Endothelial cell of hepatic sinusoid (primary cell): ENCODE measurements around the gene TRMT11.

Experiments
- in situ Hi-C: cut with HindIII; loops from 2 replicates; pipeline ENCODE4 v1.10.0; 2017; ENCODE audit warnings: low sequenced_read_pairs

Gene TRMT11

DNA sequence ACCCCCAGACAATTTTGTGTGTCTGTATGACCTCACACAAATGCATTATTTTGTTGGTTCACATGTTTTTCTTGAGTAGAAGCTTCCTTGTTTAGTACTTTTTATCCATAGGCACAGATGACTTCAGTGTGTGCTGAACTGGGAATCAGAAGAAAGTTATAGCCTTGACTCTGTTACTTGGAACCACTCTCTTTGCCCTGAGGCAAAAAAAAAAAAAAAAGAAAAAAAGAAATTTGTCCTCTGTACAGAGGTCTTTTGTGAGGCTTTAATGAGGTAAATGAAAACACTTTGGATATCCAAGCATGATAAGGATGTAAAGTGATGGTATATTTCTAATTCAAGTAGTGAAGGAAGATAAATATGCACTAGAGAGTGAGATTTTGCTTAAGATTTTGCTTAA lies 51.9 kb downstream of the TRMT11 start:
- in situ Hi-C loops, result no loop called here

DNA sequence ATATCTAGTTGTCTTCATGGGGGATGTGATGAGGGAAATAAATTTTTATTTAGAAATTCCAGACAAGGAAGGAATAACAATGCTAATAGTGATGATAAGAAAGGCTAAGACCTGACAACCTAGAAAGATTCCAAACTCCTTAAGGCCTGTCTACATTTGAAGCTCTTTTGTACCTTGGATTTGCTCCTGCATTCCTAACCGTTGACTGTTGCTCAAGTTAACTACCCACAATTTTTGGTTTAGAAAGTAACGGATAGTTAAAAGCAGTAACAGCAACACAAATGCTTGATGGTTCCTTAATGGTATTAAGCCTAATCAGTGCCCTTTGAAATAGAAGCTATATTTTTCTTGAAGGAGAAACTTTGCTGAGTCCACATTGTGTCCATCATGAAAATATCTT lies 52.9 kb downstream of the TRMT11 start:
- in situ Hi-C loops, result no loop called here

DNA sequence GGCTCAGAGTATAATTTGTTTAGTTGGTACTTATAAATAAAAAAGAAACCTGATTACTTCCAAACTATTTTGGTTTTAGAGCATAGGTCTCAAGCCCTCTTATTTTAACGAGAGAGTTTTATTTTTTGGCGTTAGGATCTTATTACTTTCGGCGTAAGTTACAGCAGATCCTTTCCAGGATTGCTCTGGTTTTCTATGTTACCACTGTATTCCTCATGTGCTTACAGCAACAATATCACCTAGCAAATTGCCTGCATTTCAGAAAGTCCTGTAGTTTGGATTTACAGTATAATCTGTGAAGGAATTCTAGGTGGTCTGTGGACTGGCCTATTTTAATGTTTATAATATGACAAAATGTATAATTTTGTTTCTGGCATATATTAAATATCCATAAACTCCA lies 54.1 kb downstream of the TRMT11 start:
- in situ Hi-C loops, result no loop called here

DNA sequence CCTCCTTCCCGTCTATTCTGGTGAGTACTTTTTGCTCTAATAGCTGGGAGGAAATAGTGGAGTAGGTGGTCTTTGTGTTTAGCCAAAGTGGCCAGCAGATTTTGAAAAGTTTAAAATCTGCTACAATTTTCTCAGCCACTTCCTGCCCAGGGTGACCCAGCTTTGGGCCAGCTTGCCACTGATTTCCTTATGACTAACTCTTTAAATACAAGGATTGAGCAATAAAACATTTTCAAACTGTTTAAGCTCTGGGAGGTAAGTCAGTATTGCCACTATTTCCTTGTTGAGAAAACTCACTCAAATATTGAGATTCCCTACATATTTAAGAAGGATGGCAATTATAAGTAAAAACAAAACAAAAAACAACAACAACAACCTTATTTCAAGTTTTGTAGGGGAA lies 54.5 kb downstream of the TRMT11 start:
- in situ Hi-C loops, result no loop called here

DNA sequence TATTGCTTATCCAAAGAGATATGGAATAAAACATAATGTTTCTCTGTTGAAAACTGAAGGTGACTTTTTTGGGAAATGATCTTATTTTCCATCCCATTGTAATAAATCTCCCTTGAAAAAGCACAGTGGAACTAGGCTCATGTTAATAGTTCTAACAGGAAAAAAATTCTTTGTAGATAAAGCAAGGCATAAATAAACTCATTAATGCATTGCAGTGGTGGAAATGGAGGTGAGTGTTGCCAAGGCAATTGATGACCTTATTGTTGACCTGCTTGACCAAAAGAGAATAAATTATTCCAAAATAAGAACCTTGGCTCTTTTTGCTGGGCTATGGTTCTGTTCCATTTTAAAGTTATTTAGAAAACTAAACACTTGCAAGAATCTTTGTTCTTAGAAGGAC lies 55.2 kb downstream of the TRMT11 start:
- in situ Hi-C loops, result no loop called here

DNA sequence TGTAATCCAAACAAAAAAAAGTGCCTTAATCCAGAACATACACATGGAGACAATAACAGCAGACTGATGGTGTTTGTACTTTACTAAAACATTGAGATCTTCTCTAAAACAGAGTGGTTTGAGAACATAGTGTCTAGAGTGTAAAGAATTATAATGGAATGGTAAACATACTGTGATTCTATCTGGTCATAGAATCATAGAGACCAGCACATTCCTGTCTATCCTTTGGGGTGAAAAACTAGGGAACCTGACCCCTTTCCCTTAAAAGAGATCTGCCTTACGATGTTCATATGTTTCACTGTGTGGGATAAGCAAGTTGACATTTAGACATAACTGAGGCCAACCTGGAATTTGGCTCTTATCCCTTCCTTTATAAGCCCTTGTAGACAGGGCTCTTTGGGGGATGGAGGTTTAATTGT lies 55.7 kb downstream of the TRMT11 start:
- in situ Hi-C loops, result no loop called here

DNA sequence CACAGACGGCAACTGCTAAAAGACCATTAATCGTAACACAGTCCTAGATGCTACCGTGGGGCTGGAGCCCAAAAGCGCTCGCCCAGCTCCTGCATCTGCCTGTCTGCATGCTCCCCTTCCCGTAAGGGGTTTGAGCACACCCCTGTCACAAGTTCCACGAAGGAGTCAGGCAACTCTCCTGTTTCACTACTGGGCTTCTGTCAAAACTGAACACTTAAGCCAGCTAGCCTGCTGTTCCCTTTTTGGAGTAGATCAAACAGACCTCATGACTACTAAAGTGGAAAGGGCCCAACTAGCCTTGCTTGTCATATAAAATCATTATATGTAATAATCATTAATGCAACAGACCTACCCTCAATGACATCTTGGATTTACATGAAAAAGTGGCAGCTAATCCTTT lies 61.3 kb downstream of the TRMT11 start:
- in situ Hi-C loops, result no loop called here

DNA sequence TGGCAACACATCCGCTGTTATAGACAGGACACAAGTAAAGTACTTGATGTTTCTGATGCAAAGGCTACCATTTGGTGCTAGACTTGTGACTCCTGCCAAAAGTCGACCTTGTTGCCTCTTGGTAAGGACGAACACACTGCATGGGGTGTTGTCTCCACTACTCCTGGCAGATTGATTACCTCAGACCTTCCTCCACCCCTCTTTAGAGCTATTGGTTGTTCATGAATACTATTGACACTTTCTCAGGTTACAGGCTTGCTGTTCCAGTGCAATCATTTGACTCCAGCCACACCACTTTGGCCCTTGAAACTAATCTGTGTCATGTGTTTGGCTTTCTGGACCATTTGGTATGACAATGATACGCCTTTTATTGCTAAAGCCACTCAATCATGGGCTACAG lies 62.3 kb downstream of the TRMT11 start:
- in situ Hi-C loops, result no loop called here

DNA sequence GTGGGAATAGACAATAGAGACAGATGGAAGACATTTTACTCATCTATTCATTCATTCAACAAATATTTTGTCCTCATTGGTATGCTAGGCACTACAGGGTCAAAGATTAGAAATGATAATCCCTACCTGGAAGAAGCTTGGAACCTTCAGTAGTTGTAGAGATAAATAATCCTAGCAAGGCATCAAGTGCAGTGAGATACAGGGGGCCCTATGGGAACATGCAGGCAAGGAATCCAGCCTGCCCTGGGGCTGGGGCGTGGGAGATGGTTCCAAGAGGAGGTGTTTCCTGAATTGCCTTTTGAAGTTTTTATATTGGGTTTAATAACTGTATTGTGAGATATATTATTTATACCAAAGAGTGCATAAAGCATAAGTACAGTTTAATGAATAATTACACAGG lies 64.5 kb downstream of the TRMT11 start:
- in situ Hi-C loops, result no loop called here

DNA sequence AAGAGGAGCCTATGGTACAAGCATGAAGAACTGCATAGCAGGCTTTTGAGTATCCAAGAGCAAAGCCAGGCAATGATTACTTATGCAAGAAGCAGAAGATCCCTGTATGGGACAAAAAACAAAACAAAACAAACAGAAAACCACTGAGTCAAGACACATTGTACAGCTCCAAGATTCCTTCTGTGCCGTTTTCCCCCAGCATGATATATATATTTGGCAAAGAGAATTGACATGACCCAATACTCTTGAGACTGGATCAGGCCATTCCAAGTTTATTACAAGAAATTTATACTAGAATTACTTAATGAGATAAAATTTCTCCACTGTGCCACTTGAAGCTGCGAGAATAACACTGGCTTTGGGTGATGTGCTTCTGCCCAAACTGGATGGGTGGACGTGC lies 65.5 kb downstream of the TRMT11 start:
- in situ Hi-C loops, result no loop called here

DNA sequence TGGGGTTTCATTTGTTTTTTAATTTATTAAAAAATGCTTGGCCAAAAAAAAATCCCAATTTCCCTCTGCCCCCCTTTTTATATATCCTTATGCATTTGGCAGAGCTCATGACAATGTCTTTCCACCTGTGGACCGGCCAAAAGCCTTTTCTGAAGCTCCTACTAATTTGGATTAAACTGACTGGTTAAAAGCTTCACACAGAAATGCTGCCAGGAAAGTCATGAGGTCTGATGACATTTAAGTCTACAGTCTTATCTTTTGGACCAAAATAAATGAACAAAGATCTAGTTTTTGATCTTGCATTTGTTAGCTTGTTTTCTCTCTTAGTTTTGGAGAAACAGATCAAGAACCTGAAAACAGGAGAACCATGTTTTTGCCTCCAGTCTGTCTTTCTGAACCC lies 66.1 kb downstream of the TRMT11 start:
- in situ Hi-C loops, result no loop called here

DNA sequence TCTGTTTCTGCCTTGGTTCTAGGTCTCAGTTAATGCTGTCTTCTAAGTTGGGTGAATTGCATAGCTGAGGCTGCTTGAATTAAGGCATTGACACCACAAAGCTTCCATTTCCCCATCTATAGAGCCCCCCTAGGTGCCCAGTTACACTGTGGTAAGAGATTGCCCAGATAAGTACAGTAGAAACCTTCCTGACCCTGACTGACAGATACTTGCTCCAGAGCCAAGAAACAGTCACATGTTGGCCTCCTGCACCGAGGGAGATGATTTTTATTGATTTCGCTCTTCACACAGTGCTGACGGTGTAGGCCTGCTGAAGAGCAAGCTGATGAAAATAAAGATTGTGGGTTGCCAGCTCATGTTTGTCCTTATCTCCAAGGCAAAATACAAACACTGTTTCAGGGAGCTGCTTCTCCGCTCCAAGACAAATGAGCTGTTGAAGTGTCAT lies 67.9 kb downstream of the TRMT11 start:
- in situ Hi-C loops, result no loop called here

DNA sequence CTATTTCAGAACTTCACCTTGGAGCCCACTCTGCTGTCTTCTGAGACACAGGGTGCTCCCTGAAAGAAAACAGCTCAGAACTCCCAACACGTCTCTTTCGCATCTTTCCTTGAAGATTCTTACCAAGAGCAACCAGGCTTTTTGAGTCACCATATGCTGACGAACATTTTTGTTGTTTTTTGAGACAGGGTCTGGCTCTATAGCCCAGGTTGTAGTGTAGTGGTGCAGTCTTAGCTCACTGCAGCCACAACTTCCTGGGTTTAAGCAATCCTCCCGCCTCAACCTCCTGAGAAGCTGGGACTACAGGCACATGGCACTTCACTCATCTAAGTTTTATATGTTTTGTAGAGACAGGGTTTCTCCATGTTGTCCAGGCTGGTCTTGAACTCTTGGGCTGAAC lies 68.5 kb downstream of the TRMT11 start:
- in situ Hi-C loops, result loop anchor here (5.0 kb wide), 1 partner anchor 47 kb away; no protein-coding TSS in a partner anchor

DNA sequence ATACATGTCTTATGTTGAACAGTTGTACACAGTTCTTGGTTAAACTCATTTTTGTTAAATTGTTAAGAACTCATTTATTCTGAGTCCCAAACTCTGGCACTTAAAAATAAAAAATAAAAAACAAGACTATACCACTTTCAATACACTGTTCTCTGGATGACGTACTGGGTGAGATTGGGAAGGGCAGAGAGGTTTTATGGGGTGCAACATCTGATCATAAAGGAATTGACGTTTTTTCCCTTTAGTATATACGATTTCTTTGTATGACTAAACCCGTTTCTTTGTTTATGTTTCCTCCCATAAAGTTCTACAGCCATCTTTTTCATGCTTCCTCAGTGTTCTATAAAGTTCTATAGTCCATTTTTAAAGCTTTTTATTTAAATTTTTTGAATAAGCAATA lies 69.1 kb downstream of the TRMT11 start:
- in situ Hi-C loops, result loop anchor here (5.0 kb wide), 1 partner anchor 47 kb away; no protein-coding TSS in a partner anchor

DNA sequence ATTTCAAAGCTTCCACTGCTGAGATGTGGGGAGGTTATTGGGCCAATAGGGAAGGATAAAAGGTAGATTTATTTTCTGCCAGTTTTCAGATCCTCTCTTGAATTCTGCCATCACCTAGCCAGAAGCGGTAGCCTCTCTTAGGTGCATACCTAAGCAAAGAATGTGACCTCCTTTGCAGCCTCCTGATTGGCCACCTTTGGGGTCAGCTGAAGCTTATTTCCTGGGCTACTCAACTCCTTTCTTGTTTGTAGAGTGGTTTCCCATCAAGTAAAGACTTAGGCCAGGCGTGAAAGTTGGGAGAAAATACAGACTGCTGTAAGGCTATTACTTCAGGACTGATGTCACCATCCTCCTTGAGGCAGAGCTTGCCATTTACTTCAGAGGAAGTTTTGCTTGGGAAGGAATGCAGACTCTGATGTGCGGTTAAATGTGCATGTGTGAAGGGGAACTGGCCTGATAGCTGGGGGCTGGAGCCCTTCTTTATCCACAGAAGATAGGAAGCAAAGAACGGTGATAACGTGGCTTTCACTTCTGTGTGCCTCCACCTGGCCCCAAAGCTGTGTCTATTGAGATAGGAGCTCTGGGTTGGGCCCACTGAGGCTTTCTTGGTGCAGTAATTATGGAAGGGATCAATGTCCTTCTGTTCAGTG lies 70.1 kb downstream of the TRMT11 start:
- in situ Hi-C loops, result loop anchor here (5.0 kb wide), 1 partner anchor 46 kb away; no protein-coding TSS in a partner anchor

DNA sequence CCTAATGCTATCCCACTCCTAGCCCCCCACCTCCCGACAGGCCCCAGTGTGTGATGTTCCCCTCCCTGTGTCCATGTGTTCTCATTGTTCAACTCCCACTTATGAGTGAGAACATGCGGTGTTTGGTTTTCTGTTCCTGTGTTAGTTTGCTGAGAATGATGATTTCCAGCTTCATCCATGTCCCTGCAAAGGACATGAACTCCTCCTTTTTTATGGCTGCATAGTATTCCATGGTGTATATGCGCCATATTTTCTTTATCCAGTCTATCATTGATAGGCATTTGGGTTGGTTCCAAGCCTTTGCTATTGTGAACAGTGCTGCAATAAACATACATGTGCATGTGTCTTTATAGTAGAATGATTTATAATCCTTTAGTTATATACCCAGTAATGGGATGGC lies 71.7 kb downstream of the TRMT11 start:
- in situ Hi-C loops, result loop anchor here (5.0 kb wide), 1 partner anchor 44 kb away; no protein-coding TSS in a partner anchor

DNA sequence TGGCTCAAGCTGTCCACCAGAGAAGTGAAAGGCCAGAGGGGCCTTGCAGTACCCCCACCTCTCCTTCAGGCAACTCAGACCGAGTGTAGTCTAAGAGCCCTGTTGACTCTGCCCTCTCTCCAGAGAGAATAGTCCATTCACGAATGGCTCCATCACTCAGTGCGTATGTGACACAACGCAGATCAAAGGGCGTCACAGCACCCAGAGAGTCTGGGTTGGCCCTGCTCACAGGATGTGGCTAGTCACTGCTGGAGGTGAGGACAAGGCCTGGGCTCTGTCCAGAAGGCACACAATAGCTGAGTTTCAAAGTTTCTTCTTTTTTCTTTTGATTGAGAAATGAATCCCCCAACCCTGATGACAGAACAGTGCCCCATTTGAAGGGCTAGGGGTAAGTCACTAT lies 74.1 kb downstream of the TRMT11 start:
- in situ Hi-C loops, result no loop called here

DNA sequence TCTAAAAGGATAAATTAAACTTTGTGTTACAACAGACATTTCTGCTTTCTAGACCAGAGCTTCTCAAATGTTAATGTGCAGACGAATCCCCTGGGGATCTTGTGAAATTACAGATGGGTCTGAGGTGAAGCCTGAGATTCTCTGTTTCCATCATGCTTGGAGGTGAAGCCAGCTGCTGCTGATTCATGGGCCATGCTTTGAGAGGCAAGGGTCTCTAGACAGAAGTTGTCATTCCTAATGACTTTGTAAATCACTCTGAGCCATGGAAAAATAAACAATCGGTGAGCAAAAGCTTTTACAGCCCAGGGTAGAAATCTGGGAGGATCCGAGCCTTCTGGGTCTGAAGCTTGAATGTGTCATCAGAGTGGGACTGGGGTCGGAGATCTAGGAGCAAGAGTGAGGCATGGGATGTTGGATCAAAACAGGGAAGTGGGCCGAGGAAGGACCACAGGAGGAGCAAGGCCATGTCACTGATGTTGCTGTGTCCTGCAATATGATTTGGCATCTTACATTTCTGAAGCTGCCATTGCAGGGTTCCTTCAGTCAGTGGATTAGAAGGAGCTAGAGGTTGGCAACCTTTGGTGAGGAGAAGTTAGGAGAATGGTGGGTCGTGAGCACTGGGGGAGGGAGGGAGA lies 77.3 kb downstream of the TRMT11 start:
- in situ Hi-C loops, result no loop called here

DNA sequence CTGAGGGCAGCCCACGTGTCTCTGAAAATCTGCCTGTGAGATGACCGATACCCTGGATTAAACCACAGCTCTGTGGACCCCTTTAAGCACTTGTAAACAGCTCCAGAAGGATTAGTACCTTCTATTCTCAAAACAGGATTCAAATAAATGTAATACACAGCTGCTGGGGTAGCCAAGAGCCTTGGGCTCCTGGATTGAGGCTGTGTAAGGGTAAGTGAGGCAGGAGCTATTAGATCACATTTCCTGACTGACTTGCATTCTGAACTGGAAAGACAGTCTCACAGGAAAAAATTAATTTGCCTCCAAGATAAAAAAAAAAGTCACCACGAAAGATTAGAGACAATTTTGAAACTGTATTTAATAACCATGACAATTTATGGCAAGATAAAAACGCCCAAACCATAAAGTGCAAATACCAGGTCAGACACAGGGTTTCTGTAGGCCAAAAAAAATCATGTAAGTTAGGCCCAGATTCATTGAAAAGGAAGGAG lies 78.0 kb downstream of the TRMT11 start:
- in situ Hi-C loops, result no loop called here

DNA sequence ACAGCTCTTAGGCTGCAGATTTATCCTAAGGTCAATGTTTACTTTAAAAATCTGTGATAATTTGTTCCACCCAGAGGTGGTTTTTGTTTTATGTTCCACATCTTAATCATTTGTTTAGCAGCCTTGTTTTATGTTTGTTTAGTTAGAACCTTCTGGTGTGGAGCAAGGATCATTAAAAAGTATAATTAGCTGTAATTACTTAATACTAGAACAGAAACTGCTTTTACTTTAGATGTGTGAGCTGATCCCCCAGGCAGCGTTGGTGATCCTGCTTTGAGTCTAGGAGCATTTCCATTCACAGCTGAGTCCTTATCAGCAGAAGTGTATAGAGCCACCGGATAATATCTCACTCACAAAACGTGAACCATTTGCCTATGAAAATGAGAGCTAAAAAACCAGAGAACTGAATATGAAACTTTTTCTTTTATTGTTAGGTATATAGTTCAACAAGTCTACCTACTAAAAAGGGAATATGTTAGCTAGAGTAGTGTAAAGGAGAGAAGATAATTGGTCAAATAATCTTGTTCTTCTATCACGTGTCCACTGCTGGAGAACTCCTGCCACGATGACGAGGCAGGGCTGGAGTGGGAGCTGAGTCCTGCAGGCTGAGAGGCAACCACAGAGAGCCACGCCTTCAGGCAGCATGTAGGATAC lies 78.5 kb downstream of the TRMT11 start:
- in situ Hi-C loops, result no loop called here

DNA sequence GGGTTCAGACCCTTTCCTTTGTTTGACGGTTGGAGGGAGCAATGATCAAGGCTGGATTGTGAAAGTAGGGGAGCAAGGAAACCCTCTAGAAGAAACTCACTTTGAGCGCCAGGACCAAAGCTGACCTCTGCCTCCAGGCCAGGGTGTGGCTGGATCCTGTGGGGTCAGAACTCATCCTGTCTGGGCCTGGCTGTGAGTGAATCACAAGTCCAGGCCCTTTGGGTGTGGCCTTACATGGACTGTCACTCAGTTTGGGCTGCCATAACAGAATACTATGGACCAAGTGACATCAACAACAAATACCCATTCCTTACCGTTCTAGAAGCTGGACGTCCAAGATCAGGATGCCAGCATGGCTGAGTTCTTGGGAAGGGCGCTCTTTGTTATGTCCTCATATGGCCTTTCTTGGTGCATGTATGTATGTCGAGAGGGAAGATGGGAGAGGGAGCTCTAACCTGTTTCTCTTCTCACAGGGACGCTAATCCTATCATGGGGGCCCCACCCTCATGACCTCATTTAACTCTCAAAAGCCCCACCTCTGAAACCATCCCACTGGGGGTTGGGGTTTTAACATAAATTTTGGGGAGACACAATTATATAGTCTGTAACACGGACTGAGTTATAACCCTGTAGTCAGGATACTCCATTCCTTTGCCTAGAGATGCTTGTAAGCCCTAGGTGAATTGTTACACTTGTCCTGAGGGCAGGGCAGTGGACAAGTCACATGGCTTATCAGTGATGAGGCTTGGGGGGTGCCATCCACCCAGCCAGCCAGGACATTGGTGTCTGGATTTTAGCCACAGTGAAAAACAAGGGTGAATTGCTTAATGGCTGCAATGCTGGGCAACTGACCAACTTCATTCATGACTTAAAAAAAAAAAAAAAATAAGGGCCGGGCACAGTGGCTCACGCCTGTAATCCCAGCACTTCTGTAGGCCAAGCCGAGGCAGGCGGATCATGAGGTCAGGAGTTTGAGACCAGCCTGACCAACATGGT lies 80.0 kb downstream of the TRMT11 start:
- in situ Hi-C loops, result no loop called here
